Mammary epithelial cell (primary cell): ENCODE results near the gene RASSF6.
"Not testable (repeated sequence)": the region's sequence is repeated elsewhere in the genome, so short reads cannot be mapped to it uniquely, and the experiment has no call there.

Source experiments
- CTCF ChIP-seq, 2 donors: IDR thresholded peaks in 1 of 2; conservative IDR thresholded peaks in 1 of 2; 2 replicates each; pipeline ENCODE4 v1.5.1; 2011 to 2012; ENCODE audit warnings: inconsistent platforms in 2 of 2, low read length in 2 of 2, mild to moderate bottlenecking in 2 of 2, control low read depth in 1 of 2, low read depth in 1 of 2; ENCODE audit not compliant: insufficient read depth in 1 of 2; ENCODE audit errors: extremely low read depth in 1 of 2
- EZH2 ChIP-seq: IDR thresholded peaks from 2 replicates; pipeline ENCODE4 v1.6.1; 2012; ENCODE audit warnings: low read length, inconsistent platforms, borderline replicate concordance

- TF ChIP-seq EZH2; CTCF (conservative IDR thresholded peaks at IDR 0.05 in 1 of 2, IDR thresholded peaks at IDR 0.05 in 1 of 2; ENCODE audit: extremely low read depth in 1 of 2, insufficient read depth in 1 of 2, low read depth in 1 of 2, low read length in 2 of 2): not testable (repeated sequence)
Measured at GRCh38 chr4:73665924-73666323, 45.7 kb upstream of the RASSF6 start.
